ENCODE measurements around the gene USP10.

Gene USP10

DNA sequence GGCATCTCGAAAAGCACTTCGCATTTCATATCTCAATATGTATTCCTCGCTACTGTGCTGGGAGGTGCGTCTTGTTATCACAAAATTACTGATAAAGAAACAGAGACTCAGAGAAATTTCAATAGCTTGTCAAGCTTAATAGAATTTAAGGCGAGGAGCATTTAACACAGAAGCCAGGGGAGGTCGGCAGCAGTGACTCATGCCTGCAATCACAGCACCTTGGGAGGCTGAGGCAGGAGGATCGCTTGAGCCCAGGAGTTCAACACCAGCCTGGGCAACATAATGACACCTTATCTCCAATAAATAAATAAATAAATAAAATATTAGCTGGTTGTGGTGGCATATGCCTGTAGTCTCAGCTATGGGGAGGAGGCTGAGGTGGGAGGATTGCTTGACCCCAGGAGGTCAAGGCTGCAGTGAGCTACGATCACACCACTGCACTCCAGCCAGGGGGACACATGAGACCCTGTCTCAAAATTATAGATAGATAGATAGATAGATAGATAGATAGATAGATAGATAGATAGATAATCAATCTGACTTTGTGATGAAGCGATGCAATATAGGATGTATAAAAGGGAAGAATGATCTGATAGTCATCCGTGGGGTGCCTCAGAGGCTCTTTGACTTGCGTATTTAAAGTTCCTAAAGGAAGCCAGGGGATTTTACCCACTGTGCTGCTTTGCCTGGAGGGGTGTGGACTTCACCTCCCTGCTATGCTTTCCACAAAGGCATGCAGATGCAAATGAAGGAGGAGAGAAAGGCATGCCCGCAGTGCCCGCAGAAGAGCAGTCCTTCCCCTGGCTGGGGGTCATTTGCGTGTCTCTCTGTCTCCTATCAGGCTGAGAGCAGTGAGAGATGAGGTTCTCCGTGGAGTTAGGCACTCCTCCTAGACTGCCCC, 15.9 kb upstream of the USP10 start:
- TF ChIP-seq EGR1 (IDR thresholded peaks at IDR 0.05) (no peak), CEBPB (IDR thresholded peaks at IDR 0.05) (no peak), MAX (IDR thresholded peaks at IDR 0.05) (no peak)

DNA sequence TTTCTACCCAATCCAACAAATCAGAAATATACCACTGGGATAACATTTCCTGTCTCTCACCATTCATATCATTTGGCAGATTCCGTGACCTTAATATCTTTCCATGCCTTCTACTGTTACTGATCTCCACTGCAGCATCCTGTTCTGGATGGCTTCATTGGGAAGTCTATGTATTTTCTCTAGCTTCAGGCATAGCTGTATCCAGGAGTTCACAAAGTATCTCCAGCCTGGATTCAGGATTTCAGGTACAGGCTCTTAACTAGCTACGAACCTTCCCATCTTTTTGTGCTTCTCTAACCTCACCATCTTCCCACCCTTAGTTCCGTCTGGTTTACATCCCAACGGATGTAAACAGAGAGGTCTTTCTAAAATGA, 15.2 kb upstream of the USP10 start:
- TF ChIP-seq YY1 (IDR thresholded peaks at IDR 0.05; ENCODE audit: low read depth), result no peak
- TF ChIP-seq RAD21 (IDR thresholded peaks at IDR 0.05; ENCODE audit: low read depth), result no peak
- TF ChIP-seq USF1 (IDR thresholded peaks at IDR 0.05), result no peak
- TF ChIP-seq FOXM1 (IDR thresholded peaks at IDR 0.05; ENCODE audit: borderline replicate concordance, low read depth), result no peak
- no peak for TF ChIP-seq CEBPB (IDR thresholded peaks at IDR 0.05)
- no peak for TF ChIP-seq EGR1 (IDR thresholded peaks at IDR 0.05)
- no peak for TF ChIP-seq NFIC (IDR thresholded peaks at IDR 0.05)
- TF ChIP-seq TCF12 (IDR thresholded peaks at IDR 0.05; ENCODE audit: low read depth), result no peak
- no peak for TF ChIP-seq ZBTB7A (IDR thresholded peaks at IDR 0.05; ENCODE audit: low read depth)
- no peak for TF ChIP-seq TEAD4 (IDR thresholded peaks at IDR 0.05)
- no peak for TF ChIP-seq CREB1 (IDR thresholded peaks at IDR 0.05; ENCODE audit: low read depth)
- no peak for TF ChIP-seq TAF1 (IDR thresholded peaks at IDR 0.05; ENCODE audit: low read depth)
- TF ChIP-seq EP300 (IDR thresholded peaks at IDR 0.05; ENCODE audit: borderline replicate concordance), result no peak

GRCh38 chr16:84685210-84685609, 14.6 kb upstream of the USP10 start:
- TF ChIP-seq FOXM1 (IDR thresholded peaks at IDR 0.05; ENCODE audit: borderline replicate concordance, low read depth) (no peak), MAX (IDR thresholded peaks at IDR 0.05) (no peak), CREB1 (IDR thresholded peaks at IDR 0.05; ENCODE audit: low read depth) (no peak), TEAD4 (IDR thresholded peaks at IDR 0.05) (no peak), ZBTB7A (IDR thresholded peaks at IDR 0.05; ENCODE audit: low read depth) (no peak), TCF12 (IDR thresholded peaks at IDR 0.05; ENCODE audit: low read depth) (no peak), USF1 (IDR thresholded peaks at IDR 0.05) (no peak), RAD21 (IDR thresholded peaks at IDR 0.05; ENCODE audit: low read depth) (no peak), REST (IDR thresholded peaks at IDR 0.05; ENCODE audit: low read depth) (no peak), NFIC (IDR thresholded peaks at IDR 0.05) (no peak), EP300 (IDR thresholded peaks at IDR 0.05; ENCODE audit: borderline replicate concordance) (no peak), EGR1 (IDR thresholded peaks at IDR 0.05) (no peak), TAF1 (IDR thresholded peaks at IDR 0.05; ENCODE audit: low read depth) (no peak), CEBPB (IDR thresholded peaks at IDR 0.05) (no peak), YY1 (IDR thresholded peaks at IDR 0.05; ENCODE audit: low read depth) (no peak)

DNA sequence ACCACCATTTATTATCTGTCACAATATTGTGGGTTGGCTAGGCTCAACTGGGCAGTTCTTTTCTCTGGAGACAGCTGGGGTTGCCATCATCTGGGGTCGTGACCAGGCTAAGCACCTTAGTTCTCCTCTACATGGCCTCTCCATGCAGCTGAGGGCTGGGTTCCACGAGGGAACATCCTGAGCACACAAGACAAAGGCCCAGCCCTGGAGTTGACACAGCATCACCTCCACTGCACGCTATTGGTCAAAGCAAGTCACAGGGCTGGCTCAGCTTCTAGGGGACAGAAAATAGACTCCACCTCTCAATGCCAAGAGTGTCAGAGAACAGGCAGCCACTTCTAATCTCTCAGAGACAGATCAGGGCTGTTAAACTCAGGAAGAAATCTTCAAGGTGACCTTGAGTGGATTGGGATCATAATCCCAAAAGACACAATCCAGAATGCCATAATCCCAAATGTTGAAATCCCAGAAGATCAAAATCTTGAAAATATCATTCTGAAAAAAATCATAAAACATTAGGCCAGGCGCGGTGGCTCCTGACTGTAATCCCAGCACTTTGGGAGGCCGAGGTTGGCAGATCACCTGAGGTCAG, 13.0 kb upstream of the USP10 start:
- TF ChIP-seq YY1 (IDR thresholded peaks at IDR 0.05; ENCODE audit: low read depth) (no peak), USF1 (IDR thresholded peaks at IDR 0.05) (0 out of 2 replicates have a peak, but pooled peaks have one; percentile 31), CEBPB (IDR thresholded peaks at IDR 0.05) (no peak), EGR1 (IDR thresholded peaks at IDR 0.05) (no peak), TAF1 (IDR thresholded peaks at IDR 0.05; ENCODE audit: low read depth) (no peak), MAX (IDR thresholded peaks at IDR 0.05) (no peak), TCF12 (IDR thresholded peaks at IDR 0.05; ENCODE audit: low read depth) (no peak)

DNA sequence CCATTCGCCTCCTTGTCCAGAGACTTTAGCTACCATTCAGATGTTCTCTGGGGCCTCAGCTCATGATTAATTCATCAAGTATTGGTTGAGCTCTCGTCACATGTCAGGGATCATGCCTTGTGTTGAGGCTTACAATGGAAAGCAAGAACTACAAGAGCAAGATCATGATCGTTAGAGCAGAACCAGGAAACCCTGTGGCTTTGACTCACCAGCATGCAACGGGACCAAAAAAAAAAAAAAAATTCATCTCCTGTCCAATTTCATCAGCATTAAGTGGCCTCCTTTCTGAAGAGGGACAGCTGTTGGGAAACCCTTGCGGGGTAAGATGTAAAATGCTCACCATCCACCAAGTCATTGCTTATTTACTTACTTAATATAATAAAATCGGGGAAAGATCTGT, 12.1 kb upstream of the USP10 start:
- TF ChIP-seq USF1 (IDR thresholded peaks at IDR 0.05) (0 out of 2 replicates have a peak, but pooled peaks have one; percentile 12), MAX (IDR thresholded peaks at IDR 0.05) (peak; percentile 33; the same call in 1 of the 2 replicates), CEBPB (IDR thresholded peaks at IDR 0.05) (no peak)

- TF ChIP-seq USF1 (IDR thresholded peaks at IDR 0.05), result peak; percentile 53; the same call in 1 of the 2 replicates
- TF ChIP-seq TAF1 (IDR thresholded peaks at IDR 0.05; ENCODE audit: low read depth), result no peak
Observed at GRCh38 chr16:84689111-84689510, 10.7 kb upstream of the USP10 start.
